Measurements from ENCODE around the gene CLDN9.

- TF ChIP-seq POLR2AphosphoS5 (IDR thresholded peaks at IDR 0.05; ENCODE audit: insufficient read depth in 1 of 2, low read depth in 1 of 2): no peak
- TF ChIP-seq, protein P1, sequence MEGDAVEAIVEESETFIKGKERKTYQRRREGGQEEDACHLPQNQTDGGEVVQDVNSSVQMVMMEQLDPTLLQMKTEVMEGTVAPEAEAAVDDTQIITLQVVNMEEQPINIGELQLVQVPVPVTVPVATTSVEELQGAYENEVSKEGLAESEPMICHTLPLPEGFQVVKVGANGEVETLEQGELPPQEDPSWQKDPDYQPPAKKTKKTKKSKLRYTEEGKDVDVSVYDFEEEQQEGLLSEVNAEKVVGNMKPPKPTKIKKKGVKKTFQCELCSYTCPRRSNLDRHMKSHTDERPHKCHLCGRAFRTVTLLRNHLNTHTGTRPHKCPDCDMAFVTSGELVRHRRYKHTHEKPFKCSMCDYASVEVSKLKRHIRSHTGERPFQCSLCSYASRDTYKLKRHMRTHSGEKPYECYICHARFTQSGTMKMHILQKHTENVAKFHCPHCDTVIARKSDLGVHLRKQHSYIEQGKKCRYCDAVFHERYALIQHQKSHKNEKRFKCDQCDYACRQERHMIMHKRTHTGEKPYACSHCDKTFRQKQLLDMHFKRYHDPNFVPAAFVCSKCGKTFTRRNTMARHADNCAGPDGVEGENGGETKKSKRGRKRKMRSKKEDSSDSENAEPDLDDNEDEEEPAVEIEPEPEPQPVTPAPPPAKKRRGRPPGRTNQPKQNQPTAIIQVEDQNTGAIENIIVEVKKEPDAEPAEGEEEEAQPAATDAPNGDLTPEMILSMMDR (IDR thresholded peaks at IDR 0.05): no peak
These were observed 11.4 kb upstream of the CLDN9 start for GRCh38 chr16:3001316-3001715.
